Transverse colon (tissue), 4 donors: ENCODE results near the gene MRPS30. TPM values are rescaled to one million over a fixed set of nuclear protein-coding genes. Genes with fewer than 3 reads are reported as not detected.
A peak's percentile ranks its signal among the peaks of the same experiment; 100 is the strongest.
"Not testable (repeated sequence)": the region's sequence is repeated elsewhere in the genome, so short reads cannot be mapped to it uniquely, and the experiment has no call there.

Experiments
- DNase-seq: peaks from one replicate; pipeline ENCODE4 v3.0.0-alpha.2; 2019
- H3K27ac ChIP-seq, 4 donors: fragments of 200-600 bp; sonication (generic); 2 replicates each; pipeline ENCODE4 v1.5.1; 2016 to 2018; ENCODE audit warnings: inconsistent platforms in 4 of 4
- H3K27me3 ChIP-seq: fragments of 200-600 bp; sonication (generic); 2 replicates; pipeline ENCODE4 v1.5.1; 2017; ENCODE audit warnings: inconsistent platforms
- H3K36me3 ChIP-seq, 4 donors: fragments of 200-600 bp; sonication (generic); 2 replicates each; pipeline ENCODE4 v1.5.1; 2017 to 2019; ENCODE audit warnings: inconsistent platforms in 4 of 4
- H3K4me1 ChIP-seq, 4 donors: fragments of 200-600 bp; sonication (generic); 2 replicates each; pipeline ENCODE4 v1.5.1; 2017 to 2020; ENCODE audit warnings: inconsistent platforms in 4 of 4
- H3K4me3 ChIP-seq, 4 donors: fragments of 200-600 bp; sonication (generic); 1 replicate in 1 of 4; 2 replicates in 3 of 4; pipeline versions ENCODE4 v1.5.1 to v1.6.1; 2017 to 2019; ENCODE audit warnings: inconsistent platforms in 4 of 4
- H3K9me3 ChIP-seq, 2 donors: fragments of 200-600 bp; sonication (generic); 2 replicates each; pipeline ENCODE4 v1.5.1; 2017 to 2019; ENCODE audit warnings: inconsistent platforms in 2 of 2
- EP300 ChIP-seq: sonication (generic); formaldehyde crosslinking; IDR thresholded peaks from one replicate; pipeline ENCODE4 v1.6.1; 2017; ENCODE audit warnings: antibody characterized with exemption, low read depth
- POLR2A ChIP-seq: fragments of 450-650 bp; IDR thresholded peaks from one replicate; pipeline ENCODE4 v1.6.1; 2016; ENCODE audit warnings: antibody characterized with exemption, mild to moderate bottlenecking, moderate library complexity
- POLR2AphosphoS5 ChIP-seq, 3 donors: sonication (generic); formaldehyde crosslinking; IDR thresholded peaks; one replicate each; pipeline ENCODE4 v1.6.1; 2016; ENCODE audit warnings: antibody characterized with exemption in 3 of 3
- WGBS, 2 donors: methylation state at CpG; one replicate each; pipeline ENCODE4 v1.1.5; 2018; ENCODE audit warnings: low coverage in 1 of 2; 5-methylcytosine and 5-hydroxymethylcytosine counted together
- in situ Hi-C, 4 donors: fragments of 200-750 bp; cut with MboI; loops; one replicate each; pipeline versions ENCODE4 v1.15.0 to v1.15.1; 2017; ENCODE audit warnings: low sequenced_read_pairs in 3 of 4, low pct_ligation_motif_present in 1 of 4, low pct_unique_long_range_greater_than_20kb in 1 of 4
- intact Hi-C: fragments of 100-400 bp; cut with DNase I; formaldehyde crosslinking; loops from one replicate; pipeline ENCODE4 v1.15.1; 2023; ENCODE audit warnings: low total_unique reads
- total RNA-seq, 4 donors: library from RNA; depleted of rRNA; stranded (reverse); fragments of >200 nt; gene quantifications; one replicate each; pipeline ENCODE4 v1.1.0, GENCODE V29; 2016
- TF ChIP-seq, protein P1 (sequence below), 5 experiments: fragments of 200-600 bp in 3 of 5; fragments of 450-650 bp in 2 of 5; sonication (generic) in 3 of 5; IDR thresholded peaks; 1 replicate in 2 of 5; 2 replicates in 3 of 5; pipeline ENCODE4 v1.5.1; 2016 to 2017; ENCODE audit warnings: antibody characterized with exemption in 5 of 5, inconsistent platforms in 3 of 5, mild to moderate bottlenecking in 2 of 5, moderate library complexity in 1 of 5

The MRPS30 gene
- total RNA-seq, 4 donors from 2014 or later = 43.4 to 71.1 (median 57.0) TPM

DNA sequence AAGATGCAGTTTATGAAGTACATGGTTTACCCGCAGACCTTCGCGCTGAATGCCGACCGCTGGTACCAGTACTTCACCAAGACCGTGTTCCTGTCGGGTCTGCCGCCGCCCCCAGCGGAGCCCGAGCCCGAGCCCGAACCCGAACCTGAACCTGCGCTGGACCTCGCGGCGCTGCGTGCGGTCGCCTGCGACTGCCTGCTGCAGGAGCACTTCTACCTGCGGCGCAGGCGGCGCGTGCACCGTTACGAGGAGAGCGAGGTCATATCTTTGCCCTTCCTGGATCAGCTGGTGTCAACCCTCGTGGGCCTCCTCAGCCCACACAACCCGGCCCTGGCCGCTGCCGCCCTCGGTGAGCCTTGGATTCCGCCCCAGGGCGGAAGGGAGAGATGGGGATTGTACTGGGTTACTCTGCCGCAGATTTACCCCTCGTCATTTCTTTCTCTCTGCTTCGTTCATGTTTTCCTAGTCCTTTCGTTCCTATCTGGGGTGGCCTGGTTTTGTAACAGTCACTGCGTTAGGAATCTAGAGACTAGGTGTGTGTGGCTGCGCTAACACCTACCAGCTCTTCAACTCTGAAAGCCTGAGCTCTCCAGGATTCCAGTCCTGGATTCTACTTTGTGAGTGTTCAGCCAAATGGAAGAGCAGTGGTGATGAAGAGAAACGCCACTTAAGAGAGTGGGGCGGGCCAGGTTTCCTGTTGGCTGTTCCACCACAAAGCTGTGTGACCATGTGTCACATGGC is 638 bp downstream of the MRPS30 start:
- peak overlapping the region; percentile 87 to 94 (median 90) for H3K27ac ChIP-seq
- peaks cover 0 to 28% (median 8%) of the 10 kb centered on the region in 4 donors for H3K36me3 ChIP-seq
- 0 to 1% methylated on average over 2 to 39 of the region's 45 CpGs for WGBS, 2 donors
- no peaks in the 10 kb centered on the region for H3K27me3 ChIP-seq
- intact Hi-C loops = no loop called here
- TF ChIP-seq, protein P1, sequence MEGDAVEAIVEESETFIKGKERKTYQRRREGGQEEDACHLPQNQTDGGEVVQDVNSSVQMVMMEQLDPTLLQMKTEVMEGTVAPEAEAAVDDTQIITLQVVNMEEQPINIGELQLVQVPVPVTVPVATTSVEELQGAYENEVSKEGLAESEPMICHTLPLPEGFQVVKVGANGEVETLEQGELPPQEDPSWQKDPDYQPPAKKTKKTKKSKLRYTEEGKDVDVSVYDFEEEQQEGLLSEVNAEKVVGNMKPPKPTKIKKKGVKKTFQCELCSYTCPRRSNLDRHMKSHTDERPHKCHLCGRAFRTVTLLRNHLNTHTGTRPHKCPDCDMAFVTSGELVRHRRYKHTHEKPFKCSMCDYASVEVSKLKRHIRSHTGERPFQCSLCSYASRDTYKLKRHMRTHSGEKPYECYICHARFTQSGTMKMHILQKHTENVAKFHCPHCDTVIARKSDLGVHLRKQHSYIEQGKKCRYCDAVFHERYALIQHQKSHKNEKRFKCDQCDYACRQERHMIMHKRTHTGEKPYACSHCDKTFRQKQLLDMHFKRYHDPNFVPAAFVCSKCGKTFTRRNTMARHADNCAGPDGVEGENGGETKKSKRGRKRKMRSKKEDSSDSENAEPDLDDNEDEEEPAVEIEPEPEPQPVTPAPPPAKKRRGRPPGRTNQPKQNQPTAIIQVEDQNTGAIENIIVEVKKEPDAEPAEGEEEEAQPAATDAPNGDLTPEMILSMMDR (IDR thresholded peaks at IDR 0.05) = no peak
- no peak for TF ChIP-seq POLR2A
- no peak for TF ChIP-seq EP300
- TF ChIP-seq POLR2AphosphoS5 (IDR thresholded peaks at IDR 0.05) = no peak
- in situ Hi-C loops = no loop called here
- H3K4me3 ChIP-seq = peak overlapping the region; percentile 59 to 99 (median 80)
- H3K9me3 ChIP-seq = no peaks in the 10 kb centered on the region
- DNase-seq = peak; percentile 54
- H3K4me1 ChIP-seq = peaks cover 6 to 27% (median 12%) of the 10 kb centered on the region in 4 donors

DNA sequence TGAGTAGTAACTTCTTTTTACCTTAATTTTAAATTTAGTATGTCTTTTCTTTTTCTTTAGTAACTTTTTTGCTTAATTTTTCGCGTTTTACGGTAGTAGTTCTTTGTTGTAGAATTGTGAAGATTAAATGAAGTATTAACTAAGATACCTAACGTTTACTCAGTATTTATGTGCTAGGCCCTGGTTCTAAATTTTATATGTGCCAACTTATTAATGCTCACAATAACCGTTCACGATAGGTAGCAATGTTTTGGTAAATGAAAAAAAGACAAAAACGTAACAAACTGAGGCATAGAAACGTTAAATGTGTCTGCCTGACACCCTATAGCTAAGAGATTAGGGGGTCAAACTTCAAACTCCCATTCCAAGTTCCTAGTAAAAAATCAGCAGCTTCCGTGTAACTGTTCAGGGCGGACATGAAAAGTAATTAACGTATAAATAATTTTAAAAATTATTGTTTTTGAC is 1.2 kb downstream of the MRPS30 start:
- TF ChIP-seq POLR2A = no peak
- no peak for TF ChIP-seq EP300
- TF ChIP-seq, protein P1 (IDR thresholded peaks at IDR 0.05) = no peak
- no peak for TF ChIP-seq POLR2AphosphoS5 (IDR thresholded peaks at IDR 0.05)
- WGBS, 2 donors = 12 to 14% methylated on average over 11 of the region's 11 CpGs
- intact Hi-C loops (no loop called here), in situ Hi-C loops (no loop called here)
- DNase-seq = no peak
- Histone ChIP-seq H3K36me3 (peaks cover 0 to 34% (median 11%) of the 10 kb centered on the region in 4 donors), H3K9me3 (no peaks in the 10 kb centered on the region), H3K4me1 (peaks cover 6 to 27% (median 12%) of the 10 kb centered on the region in 4 donors), H3K4me3 (peak overlapping the region; percentile 59 to 99 (median 80)), H3K27ac (peak overlapping the region; percentile 87 to 94 (median 90)), H3K27me3 (no peaks in the 10 kb centered on the region)

DNA sequence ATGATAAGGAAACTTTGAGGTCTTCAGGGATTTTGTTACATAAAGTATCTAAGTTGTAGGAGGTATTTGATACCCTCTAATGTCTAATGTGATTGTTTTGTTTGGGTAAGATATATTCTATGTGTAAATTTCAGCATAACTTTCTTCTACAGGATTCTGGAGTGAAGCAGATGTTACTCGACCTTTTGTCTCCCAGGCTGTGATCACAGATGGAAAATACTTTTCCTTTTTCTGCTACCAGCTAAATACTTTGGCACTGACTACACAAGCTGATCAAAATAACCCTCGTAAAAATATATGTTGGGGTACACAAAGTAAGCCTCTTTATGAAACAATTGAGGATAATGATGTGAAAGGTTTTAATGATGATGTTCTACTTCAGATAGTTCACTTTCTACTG is 6.0 kb downstream of the MRPS30 start:
- in situ Hi-C loops (no loop called here), intact Hi-C loops (no loop called here)
- 70 to 81% methylated on average over 2 of the region's 2 CpGs for WGBS, 2 donors
- DNase-seq = no peak
- no peaks in the 10 kb centered on the region for H3K9me3 ChIP-seq
- H3K27ac ChIP-seq = no peak overlapping the region
- H3K27me3 ChIP-seq = no peaks in the 10 kb centered on the region
- TF ChIP-seq POLR2A (no peak), EP300 (no peak), POLR2AphosphoS5 (IDR thresholded peaks at IDR 0.05) (no peak)
- TF ChIP-seq, protein P1 (IDR thresholded peaks at IDR 0.05) = no peak
- no peak overlapping the region for H3K4me3 ChIP-seq
- peaks cover 6 to 18% (median 11%) of the 10 kb centered on the region in 4 donors for H3K4me1 ChIP-seq
- H3K36me3 ChIP-seq = peaks cover 0 to 69% (median 29%) of the 10 kb centered on the region in 4 donors

DNA sequence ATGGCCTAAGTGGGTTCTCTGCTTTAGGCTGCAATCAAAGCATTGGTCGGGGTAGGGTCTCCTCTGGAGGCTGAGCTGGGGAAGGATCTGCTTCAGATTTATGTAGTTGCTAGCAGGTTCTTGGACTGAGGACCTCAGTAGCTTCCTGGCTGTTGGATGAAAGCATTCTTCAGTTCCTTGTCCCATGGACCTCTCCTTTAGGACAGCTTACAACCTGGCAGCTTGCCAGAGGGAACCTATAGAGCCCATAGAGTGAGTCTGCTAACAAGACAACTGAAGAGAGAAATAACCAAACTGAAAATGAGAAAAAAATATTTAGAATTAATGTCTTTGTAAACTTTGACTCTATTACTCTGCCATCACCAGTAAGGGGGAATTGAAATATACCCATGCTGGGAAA is 12.4 kb downstream of the MRPS30 start:
- TF ChIP-seq EP300 = no peak
- TF ChIP-seq POLR2AphosphoS5 (IDR thresholded peaks at IDR 0.05) = no peak
- H3K4me1 ChIP-seq = no peaks in the 10 kb centered on the region
- 93% methylated on average over 1 of the region's 1 CpG; no CpG with 5 or more reads in 1 of the 2 donors for WGBS, 2 donors
- H3K36me3 ChIP-seq = peaks cover 0 to 44% (median 16%) of the 10 kb centered on the region in 4 donors
- in situ Hi-C loops = no loop called here
- intact Hi-C loops = no loop called here
- H3K27me3 ChIP-seq = no peaks in the 10 kb centered on the region
- H3K27ac ChIP-seq = no peak overlapping the region
- no peaks in the 10 kb centered on the region for H3K9me3 ChIP-seq
- no peak for DNase-seq
- no peak overlapping the region for H3K4me3 ChIP-seq

DNA sequence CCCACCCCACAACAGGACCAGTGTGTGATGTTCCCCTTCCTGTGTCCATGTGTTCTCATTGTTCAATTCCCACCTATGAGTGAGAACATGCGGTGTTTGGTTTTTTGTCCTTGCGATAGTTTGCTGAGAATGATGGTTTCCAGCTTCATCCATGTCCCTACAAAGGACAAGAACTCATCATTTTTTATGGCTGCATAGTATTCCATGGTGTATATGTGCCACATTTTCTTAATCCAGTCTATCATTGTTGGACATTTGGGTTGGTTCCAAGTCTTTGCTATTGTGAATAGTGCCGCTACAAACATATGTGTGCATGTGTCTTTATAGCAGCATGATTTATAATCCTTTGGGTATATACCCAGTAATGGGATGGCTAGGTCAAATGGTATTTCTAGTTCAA is 15.9 kb downstream of the MRPS30 start:
- H3K4me3 ChIP-seq, H3K9me3 ChIP-seq, H3K27me3 ChIP-seq, DNase-seq, intact Hi-C loops, H3K27ac ChIP-seq, in situ Hi-C loops, H3K4me1 ChIP-seq: not testable (repeated sequence)
- WGBS, 2 donors = 100% methylated on average over 3 of the region's 3 CpGs; no CpG with 5 or more reads in 1 of the 2 donors
- H3K36me3 ChIP-seq = peaks cover 0 to 12% (median 3%) of the 10 kb centered on the region in 4 donors
